GM23248 (cell line): ENCODE measurements around the gene HYI.

Source experiments
- EZH2 ChIP-seq: fragments of 200-600 bp; sonication (generic); IDR thresholded peaks from 2 replicates; pipeline ENCODE4 v1.6.1; 2018; ENCODE audit warnings: antibody characterized with exemption, mild to moderate bottlenecking; ENCODE audit not compliant: insufficient read depth, poor library complexity, severe bottlenecking
- EZH2phosphoT487 ChIP-seq: fragments of 200-600 bp; sonication (generic); IDR thresholded peaks from 2 replicates; pipeline ENCODE4 v1.6.1; 2018; ENCODE audit warnings: antibody characterized with exemption, moderate library complexity, mild to moderate bottlenecking, low read depth; ENCODE audit not compliant: insufficient read depth

DNA sequence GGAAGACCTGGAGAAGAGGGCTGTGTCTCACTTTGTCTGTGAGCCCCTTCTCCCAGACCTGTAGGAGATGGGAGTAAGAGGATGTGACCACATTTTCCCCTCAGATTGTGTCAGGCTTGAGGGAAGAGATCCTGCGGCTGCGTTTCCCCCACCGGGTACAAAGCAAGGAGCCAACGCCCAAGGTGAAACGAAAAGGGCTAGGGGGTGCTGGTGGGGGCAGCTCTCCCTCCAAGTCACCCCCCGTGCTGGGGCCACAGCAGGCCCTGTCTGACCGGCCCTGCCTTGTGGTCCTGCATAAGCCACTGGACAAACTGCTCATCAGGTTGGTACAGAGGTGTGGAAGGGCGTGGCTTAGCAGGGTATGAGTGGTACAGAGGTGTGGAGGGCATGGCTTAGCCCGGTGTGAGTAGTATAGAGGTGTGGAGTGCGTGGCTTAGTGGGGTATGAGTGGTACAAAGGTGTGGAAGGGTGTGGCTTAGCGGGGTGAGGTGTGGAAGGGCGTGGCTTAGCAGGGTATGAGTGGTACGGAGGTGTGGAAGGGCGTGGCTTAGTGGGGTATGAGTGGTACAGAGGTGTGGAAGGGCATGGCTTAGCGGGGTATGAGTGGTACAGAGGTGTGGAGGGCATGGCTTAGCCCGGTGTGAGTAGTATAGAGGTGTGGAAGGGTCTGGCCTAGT, 30.6 kb downstream of the HYI start:
- TF ChIP-seq EZH2 (no peak), EZH2phosphoT487 (no peak)
